Measurements from ENCODE around the gene CLCN5.

CLCN5 gene

DNA sequence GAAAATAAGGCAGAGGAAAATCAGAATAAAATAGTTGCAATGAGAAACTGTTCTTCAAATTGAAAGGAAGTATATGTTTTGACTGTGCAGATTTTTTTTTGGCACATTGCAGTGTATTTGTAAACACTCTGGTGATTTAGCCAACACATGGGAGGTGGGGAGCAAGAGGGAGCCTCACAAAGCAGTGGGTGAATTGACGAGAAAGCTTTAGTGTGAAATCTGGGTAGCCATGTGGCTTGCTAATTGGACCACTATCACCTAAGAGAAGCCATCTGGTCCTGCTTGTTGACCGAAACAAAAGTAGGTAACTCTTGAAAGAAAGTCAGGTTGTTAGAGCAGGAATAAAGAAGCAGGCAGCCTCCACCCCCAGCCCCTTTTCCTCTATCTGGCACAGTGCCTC is 10.4 kb downstream of the CLCN5 start:
- no peak for DNase-seq (ENCODE audit: low read depth in 2 of 2)

DNA sequence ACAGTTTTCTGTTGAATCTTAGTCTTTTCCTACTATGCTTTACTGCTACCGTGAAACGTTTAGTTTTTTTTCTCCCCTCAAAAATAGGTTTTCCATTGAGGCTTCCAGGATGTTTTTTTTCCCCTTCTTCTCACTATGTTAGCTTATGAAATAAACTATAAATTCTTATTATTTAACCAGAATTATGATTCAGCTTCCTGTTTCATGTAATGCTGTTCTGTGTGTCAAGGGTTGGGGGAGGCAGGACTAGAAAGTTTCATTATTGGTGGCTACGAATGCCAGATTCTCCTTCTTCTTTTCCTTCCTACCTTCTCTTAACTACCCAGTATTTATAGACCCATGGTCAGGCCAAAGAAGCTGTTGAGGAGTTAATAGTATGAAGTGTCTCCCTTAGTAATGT is 11.8 kb downstream of the CLCN5 start:
- DNase-seq (ENCODE audit: low read depth in 2 of 2) = no peak

DNA sequence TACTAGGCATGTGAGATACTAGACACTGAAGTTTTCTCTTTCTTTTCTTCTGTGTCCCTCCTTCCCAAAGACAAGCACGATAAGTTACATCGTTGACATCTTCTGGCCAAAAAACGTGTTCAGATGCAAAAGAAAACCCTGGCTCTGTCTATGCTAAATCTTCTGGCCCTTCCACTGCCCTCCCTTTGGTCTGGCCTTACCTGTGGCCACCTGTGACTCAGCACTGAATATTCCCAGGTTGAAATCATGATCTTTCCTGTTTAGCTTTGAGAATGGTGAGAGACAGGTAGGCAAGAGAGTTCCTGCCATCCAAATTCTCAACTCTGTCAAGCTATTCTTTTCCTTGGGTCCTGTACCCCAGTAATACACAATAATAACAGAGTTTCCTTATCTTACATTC is 12.3 kb downstream of the CLCN5 start:
- no peak for DNase-seq (ENCODE audit: low read depth in 2 of 2)

DNA sequence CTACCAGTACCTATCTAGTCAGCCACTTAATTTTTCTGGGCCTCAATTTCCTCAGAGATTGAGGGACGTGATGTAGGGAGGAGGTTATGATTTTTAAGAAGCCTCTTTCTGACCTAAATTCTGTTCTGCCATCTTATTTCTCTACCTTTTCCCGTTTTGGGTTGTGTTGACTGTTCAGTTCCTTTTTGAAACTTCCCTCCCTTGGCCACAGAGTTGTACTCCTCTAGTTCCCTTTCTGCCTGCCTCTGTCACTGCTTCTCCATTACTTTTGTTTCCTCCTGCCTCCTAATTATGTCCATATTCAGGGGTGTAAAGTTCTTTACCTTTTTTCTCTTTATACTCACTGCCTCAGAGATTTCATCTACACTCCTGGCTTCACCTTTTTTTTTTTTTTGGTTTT is 25.4 kb downstream of the CLCN5 start:
- DNase-seq (ENCODE audit: low read depth in 2 of 2) = no peak

DNA sequence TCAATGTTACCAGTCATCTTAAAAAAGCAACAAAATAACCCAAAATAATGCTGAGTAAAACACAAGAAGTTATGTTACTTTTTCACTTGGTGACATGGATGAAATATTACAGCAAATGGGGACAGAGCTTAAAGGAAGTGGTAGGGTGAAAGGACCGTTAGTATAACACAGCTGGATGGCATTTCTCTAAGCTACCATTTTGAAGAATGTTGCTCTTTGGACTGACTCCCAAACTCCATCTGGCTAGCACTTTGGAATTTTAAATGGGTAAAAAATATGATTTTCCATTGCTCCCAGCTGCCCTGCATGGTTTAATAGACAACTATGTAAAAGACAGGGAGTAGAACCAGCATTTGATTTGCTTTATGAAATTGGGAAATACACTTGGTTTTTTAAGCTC is 27.6 kb downstream of the CLCN5 start:
- DNase-seq (ENCODE audit: low read depth in 2 of 2) = no peak

DNA sequence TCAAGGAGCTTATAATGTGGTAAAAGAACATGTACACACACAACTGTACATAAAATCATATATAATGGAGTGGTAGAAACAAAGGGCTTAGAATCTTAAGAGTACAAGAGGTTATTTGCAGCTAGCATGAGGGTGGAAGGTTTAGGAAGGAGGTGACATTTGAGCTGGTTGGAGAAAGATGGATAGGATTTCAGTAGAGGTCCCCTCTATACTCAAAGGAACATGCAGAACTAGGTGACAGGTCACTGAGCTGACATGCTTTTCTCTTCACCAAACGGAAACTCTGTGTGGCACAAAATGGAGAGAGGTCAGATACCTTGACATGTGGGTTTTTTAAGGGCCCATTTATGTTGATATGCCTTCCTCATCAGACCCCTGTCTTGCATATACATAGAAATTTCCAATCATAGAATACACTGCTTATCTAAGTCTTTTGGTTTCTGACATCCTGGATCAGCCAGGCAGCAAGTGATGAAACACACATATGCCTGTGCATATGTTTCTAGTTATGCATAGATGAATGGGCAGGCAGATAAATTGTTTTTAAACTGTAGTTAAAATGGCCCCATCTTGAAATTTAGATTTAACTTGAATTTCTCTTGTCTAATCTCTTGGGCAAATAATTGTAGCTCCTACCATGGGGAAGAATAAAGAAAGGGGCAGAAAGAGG is 29.3 kb downstream of the CLCN5 start:
- DNase-seq (ENCODE audit: low read depth in 2 of 2) = no peak

DNA sequence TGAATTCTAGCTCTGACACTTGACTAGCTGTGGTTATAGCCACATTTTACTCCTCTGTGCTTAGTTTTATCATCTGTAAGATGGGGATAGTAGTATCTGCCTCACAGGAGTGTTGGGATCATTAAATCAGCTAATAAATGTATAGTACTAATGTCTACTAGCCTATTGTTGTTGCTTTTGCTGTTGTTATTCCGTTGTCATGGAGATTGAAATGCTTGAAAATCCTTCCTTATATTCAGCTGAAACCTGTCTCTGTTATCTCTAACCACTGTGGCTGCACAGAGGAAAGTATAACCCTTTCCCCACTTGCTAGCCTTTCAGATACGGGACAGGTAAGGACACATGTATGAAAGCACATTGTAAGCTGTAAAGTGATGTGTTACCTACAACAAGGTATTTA is 33.9 kb downstream of the CLCN5 start:
- no peak for DNase-seq (ENCODE audit: low read depth in 2 of 2)

DNA sequence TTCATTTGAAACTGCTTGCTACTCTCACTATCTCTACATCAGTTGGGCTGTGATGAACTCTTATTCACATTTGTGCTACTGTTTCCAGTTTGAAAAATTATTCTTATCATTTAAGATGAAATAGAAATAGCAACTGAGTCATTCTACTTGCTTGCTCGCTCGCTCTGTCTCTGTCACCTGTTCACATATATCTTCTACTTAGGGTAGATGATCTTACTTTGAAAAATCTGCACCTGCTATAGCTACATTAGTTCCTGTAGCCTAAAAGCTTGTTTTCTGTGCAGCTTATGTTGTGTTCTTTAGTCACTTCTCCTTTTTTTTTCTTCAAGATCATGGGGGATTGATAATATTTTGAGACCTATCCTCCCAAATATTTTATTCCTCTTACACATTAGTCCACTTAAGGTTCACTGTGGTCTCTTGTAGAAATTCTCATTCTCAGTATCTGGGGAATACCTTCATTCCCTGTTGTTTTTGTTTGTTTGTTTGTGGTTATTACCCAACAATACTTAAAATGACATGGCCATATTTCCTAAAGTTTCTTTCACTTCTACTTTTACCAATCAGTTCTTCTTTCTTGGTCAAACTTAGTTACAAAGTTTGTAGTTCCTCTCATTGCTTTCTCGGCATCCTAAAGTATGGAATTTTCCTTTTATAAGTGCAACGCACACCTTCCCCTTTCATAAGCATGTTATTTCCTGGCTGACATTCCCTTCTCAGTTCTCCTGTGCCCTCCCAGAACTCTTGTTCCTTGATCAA is 36.5 kb downstream of the CLCN5 start:
- DNase-seq (ENCODE audit: low read depth in 2 of 2) = no peak

DNA sequence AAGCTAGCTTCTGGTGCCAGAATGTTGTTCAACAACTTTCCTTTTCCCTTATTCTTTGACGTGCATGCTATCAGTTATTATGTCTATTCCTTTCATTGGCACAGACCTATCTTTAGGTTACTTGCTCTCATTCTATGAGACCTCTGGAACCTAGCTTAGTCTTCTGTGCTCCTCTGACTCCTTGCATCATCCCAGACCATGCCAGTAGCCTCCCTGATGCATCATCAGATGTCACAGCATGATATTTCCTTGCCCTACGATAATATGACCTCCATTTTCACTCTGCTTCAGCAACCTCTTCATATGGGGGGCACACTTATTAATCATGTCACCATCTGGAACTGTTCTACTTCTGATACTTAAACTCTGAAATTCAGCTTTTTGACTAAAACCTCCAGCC is 37.2 kb downstream of the CLCN5 start:
- no peak for DNase-seq (ENCODE audit: low read depth in 2 of 2)

DNA sequence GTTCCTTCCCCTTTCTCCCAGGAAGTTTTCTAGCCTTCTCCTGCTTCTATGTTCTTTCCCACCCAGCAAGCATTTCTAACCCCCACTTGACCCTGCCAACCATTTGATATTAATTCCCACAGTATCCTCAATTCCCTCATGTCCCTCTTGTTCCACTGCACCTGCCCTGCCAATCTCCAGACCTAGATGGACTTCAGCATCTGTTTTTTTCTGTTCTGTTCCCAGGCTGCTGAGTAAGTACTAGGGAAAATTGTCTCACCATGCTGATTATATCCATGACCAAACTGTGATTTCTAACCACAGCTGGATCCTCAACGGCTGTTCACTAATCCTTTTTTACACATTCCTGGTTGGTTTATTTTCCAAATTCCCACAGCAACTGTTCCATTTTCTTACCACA is 37.7 kb downstream of the CLCN5 start:
- no peak for DNase-seq (ENCODE audit: low read depth in 2 of 2)

DNA sequence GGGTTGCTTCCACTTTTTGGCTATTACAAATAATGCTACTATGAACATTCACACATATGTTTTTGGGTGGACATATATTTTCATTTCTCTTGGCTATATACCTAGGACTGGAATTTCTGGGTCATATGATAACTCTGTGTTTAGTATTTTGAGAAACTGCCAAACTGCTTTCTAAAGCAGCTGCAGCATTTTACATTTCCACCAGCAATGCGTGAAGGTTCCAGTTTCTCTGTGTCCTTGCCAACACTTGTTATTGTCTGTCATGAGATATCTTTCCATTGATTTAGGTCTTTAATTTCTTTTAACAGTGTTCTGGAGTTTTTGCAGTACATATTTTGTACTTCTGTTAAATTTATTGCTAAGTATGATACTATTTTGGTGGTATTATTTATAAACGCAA is 48.3 kb downstream of the CLCN5 start:
- no peak for DNase-seq (ENCODE audit: low read depth in 2 of 2)

DNA sequence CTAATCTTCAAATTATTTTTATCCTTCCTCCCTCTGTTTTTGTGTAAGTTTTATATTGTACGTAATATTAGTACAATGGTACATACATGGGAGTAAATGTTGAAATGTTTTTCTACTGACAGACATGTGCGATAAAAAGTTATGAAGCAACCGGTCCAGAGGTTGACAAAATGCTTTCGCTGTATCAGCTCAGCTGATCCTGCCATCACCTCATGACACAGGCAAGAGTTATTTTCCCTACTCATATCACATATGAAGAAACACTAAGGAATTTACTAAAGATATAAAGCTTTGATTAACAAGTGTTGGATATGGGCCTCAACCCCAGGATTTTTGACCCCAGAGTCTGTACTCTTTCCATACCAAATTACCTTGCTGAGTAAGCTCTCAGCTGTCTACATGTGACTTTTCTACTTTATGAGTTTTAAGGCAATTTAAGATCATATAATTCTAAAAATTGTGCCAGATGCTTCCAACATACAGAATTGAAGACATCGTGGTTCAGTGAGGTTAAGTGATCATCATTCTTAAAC is 50.0 kb downstream of the CLCN5 start:
- no peak for DNase-seq (ENCODE audit: low read depth in 2 of 2)

DNA sequence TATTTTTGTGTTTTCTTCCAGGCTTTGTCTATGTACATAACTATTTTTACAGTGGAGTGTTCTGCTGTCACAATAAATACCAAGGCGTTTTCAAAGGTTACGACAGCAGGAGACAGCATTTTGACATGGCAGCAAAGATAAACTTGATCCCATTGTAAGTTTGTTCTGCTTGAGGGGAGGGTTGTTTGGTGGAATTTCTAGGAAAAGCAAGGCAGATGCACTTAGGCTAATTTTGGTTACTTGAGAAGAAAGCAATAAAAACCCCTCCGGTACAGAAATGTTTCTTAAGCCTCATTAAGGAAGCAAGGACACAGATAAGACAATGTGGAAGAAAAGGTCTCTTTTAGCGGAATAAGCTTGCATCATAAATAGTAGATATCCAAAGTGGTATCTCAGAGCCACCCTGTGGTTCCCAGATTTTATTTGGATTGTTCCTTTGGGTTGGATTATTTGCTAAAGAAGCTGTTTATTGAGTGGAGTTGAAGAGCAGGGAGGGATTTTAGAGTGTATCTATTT is 54.3 kb downstream of the CLCN5 start:
- no peak for DNase-seq (ENCODE audit: low read depth in 2 of 2)

DNA sequence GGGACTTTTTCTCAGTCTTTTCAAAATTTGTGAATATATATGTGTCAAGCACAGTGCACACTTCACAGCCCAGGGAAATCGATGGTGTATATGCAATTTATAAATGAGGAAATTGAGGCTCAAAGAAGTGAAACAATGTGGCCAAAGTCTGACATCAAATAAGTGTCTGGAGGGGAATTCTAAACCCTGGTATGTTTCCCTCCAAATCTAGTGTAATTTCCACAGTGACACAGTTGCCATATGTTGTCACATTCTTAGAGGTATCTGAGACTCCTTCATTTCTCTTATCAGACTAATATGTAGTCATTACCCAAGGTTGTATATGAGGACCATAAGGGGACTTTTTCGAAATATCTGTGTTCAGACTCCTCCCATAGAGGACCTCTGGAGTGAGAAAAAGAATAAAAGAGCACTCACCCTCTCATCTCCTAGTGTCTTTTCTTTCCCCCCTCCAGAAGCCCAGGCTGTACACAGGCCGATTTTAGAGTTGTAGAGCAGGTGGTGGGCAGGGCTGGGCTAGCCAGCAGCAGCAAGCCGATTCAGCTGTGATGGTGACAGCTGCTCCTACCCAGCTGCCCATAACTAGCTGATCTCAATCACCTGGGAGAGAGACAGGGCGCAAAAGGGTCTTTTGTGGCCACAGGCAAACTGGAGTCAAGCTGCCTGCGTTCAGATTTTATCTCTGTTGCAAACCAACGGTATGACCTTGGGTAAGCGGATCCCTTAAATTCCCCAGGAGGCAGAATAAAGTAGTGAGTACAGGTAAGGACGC is 55.1 kb downstream of the CLCN5 start:
- no peak for DNase-seq (ENCODE audit: low read depth in 2 of 2)

DNA sequence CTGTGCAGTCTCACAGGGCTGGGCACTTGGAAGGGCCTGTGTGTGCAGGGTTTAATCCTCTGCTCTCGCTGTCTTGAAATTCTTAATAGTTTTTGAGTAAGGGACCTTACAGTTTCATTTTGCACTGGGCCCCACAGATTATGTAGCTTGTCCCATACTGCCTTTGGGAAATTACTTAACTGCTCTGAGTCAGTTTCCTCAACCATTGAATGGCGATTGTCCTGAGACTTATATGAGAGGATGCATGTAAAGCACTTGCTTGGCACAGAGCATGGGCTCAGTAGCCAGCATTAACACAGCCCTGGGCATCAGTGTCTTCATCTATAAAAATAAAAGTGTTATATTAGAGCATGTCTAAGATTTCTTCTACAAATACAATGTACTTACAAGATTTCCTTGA is 55.8 kb downstream of the CLCN5 start:
- DNase-seq (ENCODE audit: low read depth in 2 of 2) = no peak

DNA sequence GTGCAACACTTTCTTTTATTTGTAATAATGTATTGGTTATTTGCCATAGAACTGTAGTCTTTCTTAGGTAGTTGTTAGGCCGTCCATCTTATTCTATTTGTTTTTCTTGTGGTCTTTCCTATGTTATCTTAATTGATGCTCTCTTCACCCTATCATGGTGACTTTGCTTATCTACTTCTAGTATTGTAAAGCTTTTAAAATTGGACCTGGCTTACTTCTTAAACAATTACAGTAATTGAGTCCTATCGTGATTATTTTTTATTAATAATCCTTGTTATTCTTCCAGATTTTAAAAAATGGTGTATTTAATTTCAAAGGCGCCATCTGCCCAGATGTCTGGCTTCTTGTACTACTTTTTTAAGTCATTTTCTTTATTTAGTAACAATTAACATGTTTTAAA is 63.7 kb downstream of the CLCN5 start:
- no peak for DNase-seq (ENCODE audit: low read depth in 2 of 2)

DNA sequence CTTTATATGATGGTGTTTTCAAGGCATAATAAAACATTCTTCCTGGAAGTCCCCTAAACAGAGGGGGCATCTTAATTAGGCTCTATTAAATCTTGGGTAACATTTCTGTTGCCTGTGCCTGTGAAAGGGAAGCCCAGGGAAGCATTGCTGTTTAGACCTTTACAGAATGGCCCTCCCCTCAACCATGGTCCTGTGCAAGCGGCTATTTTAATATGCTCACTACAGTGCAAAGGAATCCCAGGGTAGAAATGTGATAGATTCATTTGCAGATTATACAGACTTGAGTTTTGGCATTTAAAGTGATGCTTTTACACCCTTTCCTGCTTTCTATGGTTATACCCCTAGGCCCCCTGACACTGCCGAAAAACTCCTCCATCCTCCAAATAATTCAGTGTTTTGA is 65.3 kb downstream of the CLCN5 start:
- DNase-seq (ENCODE audit: low read depth in 2 of 2) = no peak

DNA sequence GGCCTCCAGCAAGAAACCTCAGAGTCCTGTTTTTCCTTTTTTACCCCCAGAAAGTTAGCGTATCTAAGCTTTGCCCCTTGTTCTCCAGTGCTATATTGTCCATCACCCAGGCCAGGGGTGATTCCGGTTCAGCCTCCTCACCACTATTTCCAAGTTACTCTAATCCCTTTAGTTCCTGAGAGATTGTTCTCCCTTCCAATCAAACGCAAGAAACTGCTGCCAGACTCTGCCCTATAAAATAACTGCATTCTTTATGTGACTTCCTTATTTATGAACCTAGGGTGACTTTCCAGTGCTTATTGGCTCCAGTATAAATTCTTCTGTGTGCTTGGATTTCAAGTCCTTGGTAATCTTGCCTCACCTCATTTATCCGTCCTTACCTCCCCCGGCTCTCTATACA is 65.7 kb downstream of the CLCN5 start:
- no peak for DNase-seq (ENCODE audit: low read depth in 2 of 2)

DNA sequence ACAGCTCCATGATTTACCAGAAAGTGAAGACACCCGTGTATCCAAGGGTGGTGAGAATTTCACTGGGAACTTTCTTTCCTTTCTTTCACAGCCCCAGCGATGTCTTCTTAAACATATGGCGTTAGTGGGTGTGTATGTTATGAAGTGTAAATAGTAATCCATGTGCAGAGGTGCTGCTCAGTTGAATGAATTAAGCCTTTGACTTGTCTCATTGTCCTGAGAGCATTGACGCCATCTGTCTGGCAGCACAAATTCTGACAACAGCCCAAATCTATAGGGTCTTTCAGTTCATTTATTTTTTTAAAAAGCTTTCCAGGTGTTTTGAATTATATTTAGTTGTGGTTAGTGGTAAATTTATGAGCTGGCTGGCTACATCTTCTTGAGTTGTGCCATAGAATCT is 69.4 kb downstream of the CLCN5 start:
- no peak for DNase-seq (ENCODE audit: low read depth in 2 of 2)

DNA sequence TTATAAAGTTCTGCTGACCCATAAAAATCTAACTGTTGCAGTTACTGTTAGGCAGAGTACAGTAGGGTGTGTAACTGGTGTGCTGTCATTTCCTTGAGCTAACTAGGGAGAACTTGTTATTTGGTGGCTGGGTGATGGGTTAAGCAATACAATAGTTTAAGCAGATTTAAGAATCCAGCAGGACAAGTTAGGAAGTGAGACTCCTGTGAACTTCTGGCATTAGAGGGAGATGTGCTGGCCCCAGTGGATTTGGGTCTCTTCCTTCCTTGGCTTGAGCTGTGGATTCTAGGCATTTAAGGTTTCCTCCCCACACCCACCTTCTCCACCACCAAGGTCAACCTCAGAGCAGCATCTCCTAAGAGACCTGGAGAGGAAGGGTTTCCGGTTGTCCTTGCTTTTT is 70.5 kb downstream of the CLCN5 start:
- DNase-seq (ENCODE audit: low read depth in 2 of 2) = no peak

DNA sequence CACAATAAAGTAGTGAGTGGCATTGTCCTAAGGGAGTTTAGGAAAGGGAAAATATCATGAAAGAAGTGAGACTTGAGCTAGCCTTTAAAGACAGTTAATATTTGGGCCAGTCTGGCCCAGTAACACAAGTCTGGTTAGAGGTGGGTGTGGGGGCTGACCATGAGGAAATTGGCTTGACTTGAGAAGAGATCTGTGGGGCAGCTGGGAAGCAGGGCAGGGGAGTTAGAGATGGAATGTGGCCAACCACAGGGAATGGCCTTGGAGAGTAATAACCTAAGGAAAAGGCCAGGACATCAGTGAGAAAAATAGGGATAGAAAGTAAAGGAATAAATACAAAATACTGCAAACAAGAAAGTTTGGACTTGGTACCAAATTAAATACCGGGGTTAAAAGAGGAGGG is 71.3 kb downstream of the CLCN5 start:
- DNase-seq (ENCODE audit: low read depth in 2 of 2) = no peak

DNA sequence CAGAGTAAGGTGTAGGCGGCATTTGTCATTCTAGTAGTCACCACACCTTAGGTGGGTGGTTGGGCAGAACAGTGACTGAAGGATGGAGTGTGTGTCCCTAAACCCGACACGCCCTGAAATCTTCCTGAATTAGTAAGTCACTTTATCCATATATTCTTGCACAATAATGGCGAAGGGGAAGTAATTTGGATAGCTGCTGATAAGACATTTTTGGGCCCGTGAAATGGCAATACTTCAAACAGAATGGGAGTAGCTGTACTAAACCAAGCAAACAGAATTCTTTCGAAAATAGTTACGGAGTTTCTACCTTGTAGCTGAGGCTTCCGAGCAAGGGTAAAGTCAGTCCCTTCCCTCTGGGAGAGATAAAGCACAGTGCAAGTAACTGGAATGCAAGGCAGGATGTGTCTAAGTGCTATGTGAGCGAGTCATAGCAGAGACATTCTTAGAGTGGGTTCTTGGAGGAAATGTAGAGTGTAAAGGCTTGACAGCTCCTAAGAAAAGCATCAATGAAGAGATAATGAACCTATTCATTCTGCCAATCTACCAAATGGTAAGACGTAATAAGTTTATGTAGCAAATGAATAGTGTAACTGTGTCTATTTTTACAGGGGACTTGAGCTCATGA is 72.8 kb downstream of the CLCN5 start:
- no peak for DNase-seq (ENCODE audit: low read depth in 2 of 2)

Data from stimulated activated CD4-positive, alpha-beta T cell treated with anti-CD3 and anti-CD28 coated beads, Interleukin-12 subunit alpha, Interleukin-12 subunit beta, amount 100 ng/mL, for 24 hours (primary cell).